ENCODE measurements around the gene EVA1B.

DNA sequence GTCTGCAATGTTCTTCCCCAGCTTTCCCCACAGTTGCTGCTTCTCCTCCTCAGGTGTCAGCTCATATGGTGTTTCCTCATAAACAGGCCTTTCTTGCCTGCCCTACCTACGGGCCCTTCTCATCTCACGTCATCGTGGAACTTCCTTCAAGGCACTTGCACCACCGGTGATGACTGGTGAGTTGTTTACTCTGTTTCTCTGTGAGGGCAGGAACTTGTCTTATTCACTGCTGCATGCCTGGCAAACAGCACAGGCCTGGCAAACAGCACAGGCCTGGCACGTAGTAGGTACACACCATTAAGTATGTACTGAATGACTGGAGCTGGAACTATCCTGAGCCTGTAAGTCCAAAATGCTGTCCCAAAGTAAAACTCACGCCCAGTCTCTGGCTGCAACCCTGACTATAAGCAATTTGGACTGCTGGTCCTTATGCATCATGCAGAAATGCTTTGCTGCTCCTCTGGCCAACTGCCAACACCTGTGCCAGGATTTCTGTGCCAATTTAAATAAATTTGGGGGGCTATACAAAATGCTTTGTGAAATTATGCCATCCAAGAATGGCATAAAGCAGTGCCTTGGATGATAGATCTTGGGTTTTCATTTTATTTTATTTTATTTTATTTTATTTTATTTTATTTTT is 36.6 kb upstream of the EVA1B start:
- TF ChIP-seq CTCF (IDR thresholded peaks at IDR 0.05) (no peak), POLR2AphosphoS5 (IDR thresholded peaks at IDR 0.05; ENCODE audit: low read depth, low read length) (no peak), SIN3A (IDR thresholded peaks at IDR 0.05; ENCODE audit: borderline replicate concordance, insufficient read depth, low read depth, low read length) (no peak), TCF7L2 (IDR thresholded peaks at IDR 0.05; ENCODE audit: low read depth, low read length) (no peak)
- TF ChIP-seq, protein P1, sequence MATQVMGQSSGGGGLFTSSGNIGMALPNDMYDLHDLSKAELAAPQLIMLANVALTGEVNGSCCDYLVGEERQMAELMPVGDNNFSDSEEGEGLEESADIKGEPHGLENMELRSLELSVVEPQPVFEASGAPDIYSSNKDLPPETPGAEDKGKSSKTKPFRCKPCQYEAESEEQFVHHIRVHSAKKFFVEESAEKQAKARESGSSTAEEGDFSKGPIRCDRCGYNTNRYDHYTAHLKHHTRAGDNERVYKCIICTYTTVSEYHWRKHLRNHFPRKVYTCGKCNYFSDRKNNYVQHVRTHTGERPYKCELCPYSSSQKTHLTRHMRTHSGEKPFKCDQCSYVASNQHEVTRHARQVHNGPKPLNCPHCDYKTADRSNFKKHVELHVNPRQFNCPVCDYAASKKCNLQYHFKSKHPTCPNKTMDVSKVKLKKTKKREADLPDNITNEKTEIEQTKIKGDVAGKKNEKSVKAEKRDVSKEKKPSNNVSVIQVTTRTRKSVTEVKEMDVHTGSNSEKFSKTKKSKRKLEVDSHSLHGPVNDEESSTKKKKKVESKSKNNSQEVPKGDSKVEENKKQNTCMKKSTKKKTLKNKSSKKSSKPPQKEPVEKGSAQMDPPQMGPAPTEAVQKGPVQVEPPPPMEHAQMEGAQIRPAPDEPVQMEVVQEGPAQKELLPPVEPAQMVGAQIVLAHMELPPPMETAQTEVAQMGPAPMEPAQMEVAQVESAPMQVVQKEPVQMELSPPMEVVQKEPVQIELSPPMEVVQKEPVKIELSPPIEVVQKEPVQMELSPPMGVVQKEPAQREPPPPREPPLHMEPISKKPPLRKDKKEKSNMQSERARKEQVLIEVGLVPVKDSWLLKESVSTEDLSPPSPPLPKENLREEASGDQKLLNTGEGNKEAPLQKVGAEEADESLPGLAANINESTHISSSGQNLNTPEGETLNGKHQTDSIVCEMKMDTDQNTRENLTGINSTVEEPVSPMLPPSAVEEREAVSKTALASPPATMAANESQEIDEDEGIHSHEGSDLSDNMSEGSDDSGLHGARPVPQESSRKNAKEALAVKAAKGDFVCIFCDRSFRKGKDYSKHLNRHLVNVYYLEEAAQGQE (IDR thresholded peaks at IDR 0.05; ENCODE audit: insufficient read depth in 1 of 2, low read depth in 2 of 2, low read length in 1 of 2) = no peak
